Raji (cell line): ENCODE data around the gene HS3ST1.

Experiments
- POLR2A ChIP-seq: IDR thresholded peaks from 2 replicates; pipeline ENCODE4 v1.6.1; 2011; ENCODE audit warnings: low read depth, low read length, control low read depth; ENCODE audit not compliant: insufficient read depth

Gene HS3ST1

GRCh38 chr4:11428231-11428898 is at the start of gene HS3ST1:
HS3ST1 (minus strand) TSS chr4:11428894; CDS start chr4:11400005, 28,889 bp downstream.
- no peak for TF ChIP-seq POLR2A

GRCh38 chr4:11475871-11476270 is 47.2 kb upstream of the HS3ST1 start:
- TF ChIP-seq POLR2A, result no peak

GRCh38 chr4:11474146-11474545 is 45.5 kb upstream of the HS3ST1 start:
- TF ChIP-seq POLR2A, result no peak

GRCh38 chr4:11472535-11472934 is 43.8 kb upstream of the HS3ST1 start:
- TF ChIP-seq POLR2A, result no peak

GRCh38 chr4:11471618-11472017 is 42.9 kb upstream of the HS3ST1 start:
- no peak for TF ChIP-seq POLR2A

- no peak for TF ChIP-seq POLR2A
Observed at GRCh38 chr4:11471046-11471441, 42.4 kb upstream of the HS3ST1 start.

- no peak for TF ChIP-seq POLR2A
Observed at GRCh38 chr4:11470438-11471045, 41.8 kb upstream of the HS3ST1 start.

GRCh38 chr4:11469650-11470437 is 41.1 kb upstream of the HS3ST1 start:
- no peak for TF ChIP-seq POLR2A

- no peak for TF ChIP-seq POLR2A
Observed at GRCh38 chr4:11468901-11469300, 40.2 kb upstream of the HS3ST1 start.

- no peak for TF ChIP-seq POLR2A
Observed at GRCh38 chr4:11467931-11468330, 39.2 kb upstream of the HS3ST1 start.

- no peak for TF ChIP-seq POLR2A
Observed at GRCh38 chr4:11463707-11464106, 35.0 kb upstream of the HS3ST1 start.

- TF ChIP-seq POLR2A, result no peak
Observed at GRCh38 chr4:11456401-11456800, 27.7 kb upstream of the HS3ST1 start.

GRCh38 chr4:11455201-11455835 is 26.6 kb upstream of the HS3ST1 start:
- TF ChIP-seq POLR2A, result no peak

- no peak for TF ChIP-seq POLR2A
Observed at GRCh38 chr4:11451716-11452115, 23.0 kb upstream of the HS3ST1 start.

GRCh38 chr4:11446155-11446811 is 17.6 kb upstream of the HS3ST1 start:
- TF ChIP-seq POLR2A, result no peak
